Left cardiac atrium (tissue), 4 donors: ENCODE data around the gene MPZL1. TPM values are rescaled to one million over a fixed set of nuclear protein-coding genes. Genes with fewer than 3 reads are reported as not detected.
"Not testable (repeated sequence)": the region's sequence is repeated elsewhere in the genome, so short reads cannot be mapped to it uniquely, and the experiment has no call there.

Experiments
- ATAC-seq, 2 donors: fragments of 200-7000 bp; cut with Tn5 transposase; one replicate each; pipeline ENCODE4 v1.9.1; 2020; ENCODE audit warnings: mild to moderate bottlenecking in 2 of 2, moderate library complexity in 2 of 2
- DNase-seq: peaks from one replicate; pipeline ENCODE4 v3.0.0-alpha.2; 2020
- intact Hi-C, 2 donors: fragments of 100-400 bp; cut with DNase I; formaldehyde crosslinking; loops; one replicate each; pipeline versions ENCODE4 v1.14.1 to v1.15.1; 2022 to 2023
- total RNA-seq, 2 donors: library from RNA; stranded (reverse); fragmentation: NEBNext Ultra II Directional; extraction: Animal tissue kit (Norgen Biotek cat#: 25700); gene quantifications; one replicate each; pipeline ENCODE4 v1.2.1, GENCODE V29; 2021
- donor health status: DM: no; HTN: yes; CAD: no.
- donor health status: DM: no; HTN: yes; CAD: no; lungs with severe emphysema.
- donor health status: DM: yes; HTN: yes; CAD: no.
- donor health status: Dilated cardiomyopathy.

MPZL1 gene
- total RNA-seq, 2 donors from 2014 or later, result 66.7 to 69.7 TPM

- ATAC-seq, result peak; percentile 98
- intact Hi-C loops, result loop anchor here in 1 of 2 donors (10.0 kb wide), 1 partner anchor 105 kb away; no protein-coding TSS in a partner anchor
Observed at GRCh38 chr1:167819849-167820683, 98.3 kb downstream of the MPZL1 start.

GRCh38 chr1:167820684-167821355 is 99.0 kb downstream of the MPZL1 start:
- no peak for DNase-seq
- intact Hi-C loops, result loop anchor here in 1 of 2 donors (10.0 kb wide), 1 partner anchor 104 kb away; no protein-coding TSS in a partner anchor
- peak in 1 of 2 donors; percentile 9 for ATAC-seq

More at GRCh38 chr1:167819849-167820683, 98.3 kb downstream of the MPZL1 start:
- DNase-seq, result peak; percentile 87

- intact Hi-C loops, result loop anchor here in 1 of 2 donors (10.0 kb wide), 1 partner anchor 103 kb away; no protein-coding TSS in a partner anchor
- DNase-seq (no peak), ATAC-seq (no peak)
Observed at GRCh38 chr1:167821356-167821685, 99.5 kb downstream of the MPZL1 start.

GRCh38 chr1:167821969-167822685 is 100.3 kb downstream of the MPZL1 start:
- DNase-seq, result no peak
- no peak for ATAC-seq
- intact Hi-C loops, result loop anchor here in 1 of 2 donors (10.0 kb wide), 1 partner anchor 103 kb away; no protein-coding TSS in a partner anchor

GRCh38 chr1:167824163-167824794 is 102.5 kb downstream of the MPZL1 start:
- no peak for ATAC-seq
- intact Hi-C loops, result loop anchor here in 1 of 2 donors (10.0 kb wide), 1 partner anchor 101 kb away; no protein-coding TSS in a partner anchor
- no peak for DNase-seq

- ATAC-seq (no peak), DNase-seq (no peak)
- intact Hi-C loops, result loop anchor here in 1 of 2 donors (10.0 kb wide), 1 partner anchor 99 kb away; no protein-coding TSS in a partner anchor
Observed at GRCh38 chr1:167825419-167826079, 103.8 kb downstream of the MPZL1 start.

- ATAC-seq (no peak), DNase-seq (no peak)
- intact Hi-C loops, result loop anchor here in 1 of 2 donors (10.0 kb wide), 1 partner anchor 99 kb away; no protein-coding TSS in a partner anchor
Observed at GRCh38 chr1:167826127-167826526, 104.3 kb downstream of the MPZL1 start.

GRCh38 chr1:167829868-167830267 is 108.1 kb downstream of the MPZL1 start:
- DNase-seq (no peak), ATAC-seq (no peak)
- intact Hi-C loops, result loop anchor here in 1 of 2 donors (10.0 kb wide), 1 partner anchor 95 kb away; no protein-coding TSS in a partner anchor

GRCh38 chr1:167830668-167831067 is 108.9 kb downstream of the MPZL1 start:
- intact Hi-C loops, DNase-seq, ATAC-seq: not testable (repeated sequence)

- DNase-seq (no peak), ATAC-seq (no peak)
- intact Hi-C loops, result no loop called here
Observed at GRCh38 chr1:167832693-167833092, 110.9 kb downstream of the MPZL1 start.

- ATAC-seq, result no peak
- intact Hi-C loops, result no loop called here
- DNase-seq, result no peak
Observed at GRCh38 chr1:167833904-167834303, 112.1 kb downstream of the MPZL1 start.

GRCh38 chr1:167836197-167836596 is 114.4 kb downstream of the MPZL1 start:
- DNase-seq, result no peak
- intact Hi-C loops, result no loop called here
- ATAC-seq, result no peak

- DNase-seq (no peak), ATAC-seq (no peak)
- intact Hi-C loops, result no loop called here
Observed at GRCh38 chr1:167837326-167837725, 115.5 kb downstream of the MPZL1 start.

GRCh38 chr1:167839009-167839408 is 117.2 kb downstream of the MPZL1 start:
- intact Hi-C loops, result no loop called here
- no peak for ATAC-seq

More at GRCh38 chr1:167839009-167839408, 117.2 kb downstream of the MPZL1 start:
- no peak for DNase-seq
